Mesendoderm (in vitro differentiated cells): ENCODE measurements around the gene FGD5. TPM values are rescaled to one million over a fixed set of nuclear protein-coding genes. Genes with fewer than 3 reads are reported as not detected.
A peak's percentile ranks its signal among the peaks of the same experiment; 100 is the strongest.

Experiments used
- DNase-seq: peaks from one replicate; pipeline ENCODE4 v3.0.0; 2013
- H2AK5ac ChIP-seq: 2 replicates; pipeline ENCODE4 v1.6.1; 2013; ENCODE audit warnings: low read length, inconsistent platforms
- H2BK120ac ChIP-seq: 2 replicates; pipeline ENCODE4 v1.6.1; 2013; ENCODE audit warnings: low read depth, mild to moderate bottlenecking, low read length, moderate library complexity, mixed read lengths
- H2BK15ac ChIP-seq: replicated peaks from 2 replicates; pipeline ENCODE4 v1.6.1; 2013; ENCODE audit warnings: low read depth, mild to moderate bottlenecking, moderate library complexity
- H2BK5ac ChIP-seq: 2 replicates; pipeline ENCODE4 v1.6.1; 2013; ENCODE audit warnings: low read length, inconsistent platforms
- H3K18ac ChIP-seq: 2 replicates; pipeline ENCODE4 v1.6.1; 2013; ENCODE audit warnings: mild to moderate bottlenecking, low read length, mixed read lengths
- H3K23ac ChIP-seq: one replicate; pipeline ENCODE4 v1.6.1; 2013; ENCODE audit warnings: low read length
- H3K27ac ChIP-seq: 2 replicates; pipeline ENCODE4 v1.5.1; 2013; ENCODE audit warnings: low read depth, mild to moderate bottlenecking, inconsistent platforms, low read length, moderate library complexity
- H3K27me3 ChIP-seq: 2 replicates; pipeline ENCODE4 v1.6.1; 2013; ENCODE audit warnings: low read length, control low read depth, mild to moderate bottlenecking, inconsistent platforms; ENCODE audit not compliant: insufficient read depth, poor library complexity
- H3K36me3 ChIP-seq: 2 replicates; pipeline ENCODE4 v1.6.1; 2013; ENCODE audit warnings: low read length, inconsistent platforms; ENCODE audit not compliant: control insufficient read depth, insufficient read depth
- H3K4ac ChIP-seq: one replicate; pipeline ENCODE4 v1.6.1; 2013; ENCODE audit warnings: low read depth, mild to moderate bottlenecking, low read length, moderate library complexity
- H3K4me1 ChIP-seq: 2 replicates; pipeline ENCODE4 v1.6.1; 2013; ENCODE audit warnings: low read depth, low read length, inconsistent platforms; ENCODE audit not compliant: control insufficient read depth
- H3K4me2 ChIP-seq: 2 replicates; pipeline ENCODE4 v1.6.1; 2013; ENCODE audit warnings: low read length
- H3K4me3 ChIP-seq: 2 replicates; pipeline ENCODE4 v1.5.1; 2013; ENCODE audit warnings: mild to moderate bottlenecking, low read length
- H3K56ac ChIP-seq: one replicate; pipeline ENCODE4 v1.6.1; 2013; ENCODE audit warnings: low read length
- H3K79me1 ChIP-seq: 2 replicates; pipeline ENCODE4 v1.6.1; 2013; ENCODE audit warnings: low read length, inconsistent platforms
- H3K79me2 ChIP-seq: 2 replicates; pipeline ENCODE4 v1.6.1; 2013; ENCODE audit warnings: mild to moderate bottlenecking, low read length; ENCODE audit not compliant: control insufficient read depth, insufficient read depth
- H3K9ac ChIP-seq: 2 replicates; pipeline ENCODE4 v1.6.1; 2013; ENCODE audit warnings: low read length, inconsistent platforms
- H4K5ac ChIP-seq: one replicate; pipeline ENCODE4 v1.6.1; 2013; ENCODE audit warnings: low read length
- H4K8ac ChIP-seq: one replicate; pipeline ENCODE4 v1.6.1; 2013; ENCODE audit warnings: low read depth, mild to moderate bottlenecking, control low read depth, low read length, moderate library complexity
- WGBS: extraction: QIAGEN DNeasy Blood & Tissue Kit; methylation state at CpG from one replicate; pipeline ENCODE4 v1.1.7; 2013; ENCODE audit warnings: low lambda C conversion rate, missing lambda C conversion rate; ENCODE audit not compliant: insufficient coverage; ENCODE audit errors: extremely low coverage; 5-methylcytosine and 5-hydroxymethylcytosine counted together
- polyA plus RNA-seq, 2 experiments: library from polyadenylated mRNA; stranded (reverse); fragments of 200-250 nt; gene quantifications; one replicate each; pipeline ENCODE4 v1.2.3, GENCODE V29; 2013

The FGD5 gene
- polyA plus RNA-seq (2013, experiment 1 of 2), result 7.1 TPM
- polyA plus RNA-seq (2013, experiment 2 of 2), result 7.9 TPM

- no peak within 1 kb of the TSS for H4K8ac ChIP-seq
- H3K4ac ChIP-seq, result no peak within 1 kb of the TSS
- H3K79me2 ChIP-seq, result no peaks in the 10 kb centered on the region
- no peak within 1 kb of the TSS for H3K4me3 ChIP-seq
- no peak within 1 kb of the TSS for H4K5ac ChIP-seq
- no peak within 1 kb of the TSS for H2AK5ac ChIP-seq
- H3K4me2 ChIP-seq, result no peak within 1 kb of the TSS
- H2BK5ac ChIP-seq, result no peak within 1 kb of the TSS
- H3K56ac ChIP-seq, result no peak within 1 kb of the TSS
- H3K23ac ChIP-seq, result no peak within 1 kb of the TSS
- WGBS, result no CpG with 5 or more reads among the region's 25 CpGs
- peaks cover 6% of the 10 kb centered on the region for H3K4me1 ChIP-seq
- H3K18ac ChIP-seq, result no peak within 1 kb of the TSS
- no peaks in the 10 kb centered on the region for H3K79me1 ChIP-seq
- H3K27ac ChIP-seq, result no peak within 1 kb of the TSS
- no peak for DNase-seq
- no peaks in the 10 kb centered on the region for H3K27me3 ChIP-seq
- no peak within 1 kb of the TSS for H2BK120ac ChIP-seq
- no peaks in the 10 kb centered on the region for H3K36me3 ChIP-seq
- no peak within 1 kb of the TSS for H2BK15ac ChIP-seq
- H3K9ac ChIP-seq, result no peak within 1 kb of the TSS
These were observed at the start of gene FGD5 for GRCh38 chr3:14818804-14819500. Gene FGD5 (plus strand): TSS chr3:14818962. CDS start chr3:14819072, 110 bp downstream.

DNA sequence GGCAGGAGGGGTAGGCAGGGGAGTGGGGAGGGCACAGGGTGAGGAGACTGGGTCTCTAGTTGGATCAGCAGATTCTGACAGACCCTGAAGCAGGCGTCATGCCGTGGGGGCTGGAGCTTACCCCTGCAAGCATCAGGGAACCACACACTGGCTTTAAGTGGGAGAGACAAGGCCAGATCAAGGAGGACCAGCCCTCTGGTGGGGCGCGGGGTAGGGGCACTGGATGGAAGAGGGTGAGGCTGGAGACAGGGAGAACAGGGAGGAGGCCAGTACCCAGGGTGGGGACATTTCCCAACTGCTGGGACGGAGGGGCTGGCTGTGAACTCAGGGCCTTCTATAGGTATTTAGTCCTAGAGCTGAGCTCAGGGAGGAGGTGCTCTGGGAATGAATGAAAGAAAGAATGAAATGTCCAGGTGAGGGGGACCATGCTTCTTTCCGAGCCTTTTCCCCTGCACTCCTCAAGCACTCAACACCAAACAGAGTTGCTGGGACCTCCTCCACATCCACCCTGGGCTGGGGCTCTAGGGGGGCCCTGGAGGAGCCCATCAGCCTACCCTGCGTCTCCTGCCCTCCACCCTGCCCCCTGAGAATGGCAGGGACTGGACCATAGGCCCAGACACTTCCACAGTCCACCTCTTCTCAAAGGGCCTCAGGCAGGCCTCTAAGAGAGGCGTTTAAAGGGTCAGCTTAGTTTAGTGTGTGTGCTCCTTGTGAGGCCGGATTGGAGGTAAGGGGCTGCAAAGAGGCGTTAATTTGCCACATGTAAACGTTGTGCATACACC, 49.0 kb upstream of the FGD5 start:
- no peak overlapping the region for H3K27ac ChIP-seq
- no CpG with 5 or more reads among the region's 11 CpGs for WGBS

DNA sequence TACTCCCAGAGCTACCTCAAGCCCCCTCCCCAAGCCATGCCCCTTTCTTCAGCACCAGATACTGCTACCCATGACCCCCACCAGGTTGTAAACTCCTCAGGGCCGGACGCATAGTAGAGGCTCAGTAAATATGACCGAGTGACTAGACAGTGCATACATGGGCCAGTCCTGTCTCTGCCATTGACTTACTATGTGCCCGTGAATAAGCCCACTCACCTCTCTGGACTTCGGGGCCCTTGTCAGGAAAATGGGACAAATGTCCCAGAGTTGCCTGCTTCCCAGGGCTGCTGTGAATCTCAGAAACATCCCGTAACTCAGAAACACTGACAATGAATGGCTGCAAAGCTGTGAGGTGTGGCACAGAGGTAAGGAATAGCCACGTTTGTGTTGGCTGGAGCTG, 48.2 kb upstream of the FGD5 start:
- H2BK15ac ChIP-seq, result no peak overlapping the region
- whole genome bisulfite sequencing, result no CpG with 5 or more reads among the region's 7 CpGs
- H4K8ac ChIP-seq, result no peak overlapping the region

More for the DNA sequence above, 49.0 kb upstream of the FGD5 start:
- H3K4me2 ChIP-seq, result no peak overlapping the region
- no peak overlapping the region for H3K18ac ChIP-seq
- H3K9ac ChIP-seq, result no peak overlapping the region
- no peak overlapping the region for H3K23ac ChIP-seq
- H3K27me3 ChIP-seq, result no peaks in the 10 kb centered on the region
- H2BK15ac ChIP-seq, result no peak overlapping the region
- H3K4me3 ChIP-seq, result no peak overlapping the region
- DNase-seq, result no peak
- H2AK5ac ChIP-seq, result no peak overlapping the region
- H3K4ac ChIP-seq, result no peak overlapping the region
- H3K56ac ChIP-seq, result no peak overlapping the region
- no peak overlapping the region for H4K5ac ChIP-seq
- no peak overlapping the region for H4K8ac ChIP-seq
- no peaks in the 10 kb centered on the region for H3K79me1 ChIP-seq
- H2BK120ac ChIP-seq, result no peak overlapping the region
- no peak overlapping the region for H2BK5ac ChIP-seq
- no peaks in the 10 kb centered on the region for H3K79me2 ChIP-seq
- no peaks in the 10 kb centered on the region for H3K36me3 ChIP-seq
- H3K4me1 ChIP-seq, result peaks cover 10% of the 10 kb centered on the region

GRCh38 chr3:14771593-14772497, 46.9 kb upstream of the FGD5 start:
- Histone ChIP-seq H4K5ac (no peak overlapping the region), H3K79me1 (no peaks in the 10 kb centered on the region), H3K4me3 (no peak overlapping the region), H2BK15ac (no peak overlapping the region), H4K8ac (no peak overlapping the region), H3K18ac (no peak overlapping the region), H3K56ac (no peak overlapping the region), H3K4me2 (no peak overlapping the region), H3K4me1 (peaks cover 10% of the 10 kb centered on the region), H3K4ac (no peak overlapping the region), H3K79me2 (no peaks in the 10 kb centered on the region), H3K36me3 (no peaks in the 10 kb centered on the region), H3K23ac (no peak overlapping the region), H3K27me3 (no peaks in the 10 kb centered on the region), H2BK120ac (no peak overlapping the region), H3K27ac (no peak overlapping the region), H2AK5ac (no peak overlapping the region), H3K9ac (no peak overlapping the region), H2BK5ac (no peak overlapping the region)
- DNase-seq, result no peak
- WGBS, result no CpG with 5 or more reads among the region's 18 CpGs

More for the DNA sequence above, 48.2 kb upstream of the FGD5 start:
- Histone ChIP-seq H3K4me2 (no peak overlapping the region), H3K27me3 (no peaks in the 10 kb centered on the region), H3K36me3 (no peaks in the 10 kb centered on the region), H2BK120ac (no peak overlapping the region), H4K5ac (no peak overlapping the region), H3K56ac (no peak overlapping the region), H2BK5ac (no peak overlapping the region), H2AK5ac (no peak overlapping the region), H3K79me1 (no peaks in the 10 kb centered on the region), H3K18ac (no peak overlapping the region), H3K4me3 (no peak overlapping the region), H3K79me2 (no peaks in the 10 kb centered on the region), H3K9ac (no peak overlapping the region), H3K4me1 (peaks cover 10% of the 10 kb centered on the region), H3K27ac (no peak overlapping the region), H3K23ac (no peak overlapping the region), H3K4ac (no peak overlapping the region)
- DNase-seq, result no peak

- Histone ChIP-seq H4K8ac (no peak overlapping the region), H2BK5ac (no peak overlapping the region), H3K23ac (no peak overlapping the region), H3K27ac (no peak overlapping the region), H3K4me2 (no peak overlapping the region), H3K27me3 (no peaks in the 10 kb centered on the region), H4K5ac (no peak overlapping the region), H3K4me3 (no peak overlapping the region), H2BK15ac (no peak overlapping the region), H3K4ac (no peak overlapping the region), H3K18ac (no peak overlapping the region), H3K79me2 (no peaks in the 10 kb centered on the region), H3K9ac (no peak overlapping the region), H3K79me1 (no peaks in the 10 kb centered on the region), H3K4me1 (peaks cover 10% of the 10 kb centered on the region), H2AK5ac (no peak overlapping the region), H2BK120ac (no peak overlapping the region), H3K56ac (peak overlapping the region; percentile 79), H3K36me3 (no peaks in the 10 kb centered on the region)
- WGBS, result no CpG with 5 or more reads among the region's 16 CpGs
- DNase-seq, result no peak
These were observed 46.1 kb upstream of the FGD5 start for GRCh38 chr3:14772533-14773138.
